LNCAP (cell line): ENCODE measurements around the gene ZNF79.

Experiments used
- CTCF ChIP-seq: fragments of 450-650 bp; IDR thresholded peaks from 2 replicates; pipeline ENCODE4 v1.5.1; 2017; ENCODE audit warnings: mild to moderate bottlenecking

The ZNF79 gene

GRCh38 chr9:127423934-127424675 lies at the start of gene ZNF79:
Gene ZNF79 (plus strand): TSS chr9:127424382. CDS start chr9:127424788, 406 bp downstream.
- TF ChIP-seq CTCF = no peak

GRCh38 chr9:127380479-127380878 lies 43.7 kb upstream of the ZNF79 start:
- TF ChIP-seq CTCF = no peak

GRCh38 chr9:127382541-127382940 lies 41.6 kb upstream of the ZNF79 start:
- no peak for TF ChIP-seq CTCF

GRCh38 chr9:127384016-127384730 lies 40.0 kb upstream of the ZNF79 start:
- no peak for TF ChIP-seq CTCF

- no peak for TF ChIP-seq CTCF
Measured at GRCh38 chr9:127384901-127385300, 39.3 kb upstream of the ZNF79 start.

GRCh38 chr9:127386249-127386648 lies 37.9 kb upstream of the ZNF79 start:
- no peak for TF ChIP-seq CTCF

- TF ChIP-seq CTCF = no peak
Measured at GRCh38 chr9:127386981-127387380, 37.2 kb upstream of the ZNF79 start.
